Forelimb muscle (tissue), 1 donor: ENCODE measurements around the gene RAPGEF3. TPM values are rescaled to one million over a fixed set of nuclear protein-coding genes. Genes with fewer than 3 reads are reported as not detected.
A peak's percentile ranks its signal among the peaks of the same experiment; 100 is the strongest.

Source experiments
- DNase-seq: peaks from one replicate; pipeline ENCODE4 v3.0.0-alpha.2; 2013; ENCODE audit warnings: low read depth
- polyA plus RNA-seq: library from polyadenylated mRNA; unstranded; fragments of 120-200 nt; gene quantifications from one replicate; pipeline ENCODE4 v1.2.1, GENCODE V29; 2013; ENCODE audit not compliant: insufficient read length

Gene RAPGEF3
- polyA plus RNA-seq, 1 donor: 11.6 TPM

DNA sequence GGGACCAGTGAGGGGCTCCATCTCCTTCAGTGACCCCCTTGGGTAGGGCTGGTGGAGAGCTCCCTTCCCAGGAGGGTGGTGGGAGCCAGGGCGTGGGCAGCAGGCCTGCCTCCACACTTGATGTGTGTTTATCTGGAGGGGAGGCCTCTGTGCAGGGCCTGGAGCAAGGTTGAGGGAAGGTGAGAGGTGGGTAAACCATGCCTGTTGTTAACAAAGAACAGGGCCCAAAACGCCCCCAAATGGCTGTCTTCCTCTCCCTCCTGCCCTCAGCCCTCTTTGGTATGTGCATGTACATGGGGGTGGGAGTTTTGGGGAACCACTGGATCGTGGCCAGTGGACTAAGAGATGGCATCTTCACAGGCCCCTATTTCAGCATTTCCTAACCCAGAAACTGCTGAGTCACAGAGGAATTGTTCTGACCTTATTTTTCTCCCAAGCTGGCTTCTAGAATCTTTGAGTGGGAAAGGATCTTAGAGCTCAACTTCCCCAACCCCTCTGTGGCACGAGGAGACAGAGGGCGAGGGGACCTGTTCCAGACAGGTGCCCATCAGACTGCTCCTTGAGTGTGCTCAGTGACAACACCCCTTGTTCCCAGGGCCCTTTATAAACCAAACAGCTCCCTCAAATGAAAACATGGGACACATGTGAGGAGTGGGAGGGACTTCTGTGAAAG, 17.9 kb upstream of the RAPGEF3 start:
- DNase-seq: no peak

- DNase-seq: no peak
These were observed 16.6 kb upstream of the RAPGEF3 start for GRCh38 chr12:47775100-47775911.

GRCh38 chr12:47774663-47775062, 16.0 kb upstream of the RAPGEF3 start:
- DNase-seq: no peak

DNA sequence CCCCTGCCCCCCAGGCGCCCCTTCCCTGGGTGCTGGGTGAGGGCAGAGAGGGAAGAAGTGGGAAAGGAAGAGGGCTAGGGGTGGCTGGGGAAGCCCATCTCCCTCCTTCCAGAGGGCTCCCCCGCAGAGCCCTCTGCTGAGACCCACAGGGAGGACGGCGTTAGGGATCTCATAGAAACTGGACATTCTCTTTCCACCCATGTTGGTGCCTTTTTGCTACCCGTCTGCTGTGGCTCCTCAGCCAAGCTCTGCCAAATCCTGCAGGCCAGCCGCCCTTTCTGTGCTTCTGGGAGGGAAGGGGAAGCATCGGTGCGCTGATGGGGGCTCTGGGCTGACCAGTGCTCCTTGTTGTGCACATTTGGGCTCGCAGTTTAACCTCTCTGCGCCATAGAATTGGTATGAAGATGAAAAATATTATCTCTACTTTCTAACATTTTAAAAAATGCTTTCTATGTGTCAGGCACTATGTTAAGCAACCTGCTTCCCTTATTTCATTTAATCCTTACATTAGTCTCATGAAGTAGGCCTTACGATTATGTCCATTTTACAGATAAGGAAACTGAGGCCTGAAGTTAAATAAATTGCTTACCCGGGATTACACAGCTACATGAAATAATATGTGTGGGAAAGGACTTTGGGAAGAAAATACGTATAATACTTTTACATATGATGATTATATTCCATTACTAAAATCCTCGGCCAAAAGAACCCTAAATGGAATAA, 15.3 kb upstream of the RAPGEF3 start:
- DNase-seq: no peak

DNA sequence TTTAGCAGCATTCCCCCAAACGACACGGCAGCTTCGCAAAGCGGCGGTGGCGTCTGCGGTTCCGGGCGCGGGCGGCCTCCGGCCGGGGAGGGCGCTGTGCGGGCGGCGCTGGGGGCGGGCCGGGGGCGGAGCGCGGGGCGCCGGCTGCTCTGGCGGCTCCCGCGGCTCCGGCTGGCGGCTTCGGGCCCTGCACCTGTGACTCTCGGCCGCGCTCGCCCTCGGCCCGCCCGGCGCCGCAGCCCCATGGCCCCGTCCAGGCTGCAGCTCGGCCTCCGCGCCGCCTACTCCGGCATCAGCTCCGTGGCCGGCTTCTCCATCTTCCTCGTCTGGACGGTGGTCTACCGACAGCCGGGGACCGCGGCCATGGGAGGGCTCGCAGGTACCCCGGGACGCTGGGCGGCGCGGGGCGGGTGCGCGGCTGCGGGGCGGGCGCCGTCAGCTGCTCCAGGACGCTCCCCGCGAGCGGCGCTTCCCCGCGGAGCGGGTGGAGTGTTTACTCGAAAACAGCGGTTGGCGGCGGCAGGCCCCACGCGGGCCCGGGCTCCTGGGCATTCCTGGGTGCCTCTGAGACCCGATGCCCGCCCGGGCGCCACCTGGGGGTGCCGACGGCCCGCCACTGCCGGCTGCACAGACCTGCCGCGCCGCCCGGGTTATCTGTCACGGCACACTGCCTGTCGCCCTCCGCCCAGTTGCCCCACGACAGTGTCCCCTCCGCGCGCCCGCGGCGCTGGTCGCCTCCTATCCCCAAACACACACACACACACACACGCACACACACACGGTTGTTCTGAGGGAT, 14.6 kb upstream of the RAPGEF3 start, which contains the start of gene SLC48A1:
TSS of gene SLC48A1 (plus strand) at position 177 of the 796 bp plus-strand sequence. CDS start at position 244, 67 bp downstream.
- peak; percentile 28 for DNase-seq

- no peak for DNase-seq
These were observed 14.0 kb upstream of the RAPGEF3 start for GRCh38 chr12:47772738-47773061.

- no peak for DNase-seq
These were observed 13.5 kb upstream of the RAPGEF3 start for GRCh38 chr12:47772094-47772660.

DNA sequence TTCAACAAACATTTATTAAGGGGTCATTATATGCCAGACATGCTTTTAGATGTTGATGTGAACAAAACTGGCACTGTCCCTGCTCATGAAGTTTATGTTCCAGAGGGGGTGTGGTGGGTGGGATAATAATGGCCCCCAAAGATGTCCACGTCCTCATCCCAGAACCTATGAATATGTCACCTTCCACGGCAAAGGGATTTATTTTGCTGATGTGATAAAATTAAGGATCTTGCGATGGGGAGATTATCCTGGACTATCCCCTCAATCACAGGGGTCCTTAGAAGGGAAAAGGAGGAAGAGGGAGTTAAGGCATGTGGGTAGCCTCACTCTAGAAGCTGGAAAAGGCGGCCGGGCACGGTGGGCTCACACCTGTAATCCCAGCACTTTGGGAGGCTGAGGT, 12.6 kb upstream of the RAPGEF3 start:
- no peak for DNase-seq

GRCh38 chr12:47770086-47770726, 11.5 kb upstream of the RAPGEF3 start:
- DNase-seq: no peak

GRCh38 chr12:47769234-47770085, 10.8 kb upstream of the RAPGEF3 start:
- DNase-seq: no peak

- DNase-seq: no peak
These were observed 9.7 kb upstream of the RAPGEF3 start for GRCh38 chr12:47768323-47768811.

DNA sequence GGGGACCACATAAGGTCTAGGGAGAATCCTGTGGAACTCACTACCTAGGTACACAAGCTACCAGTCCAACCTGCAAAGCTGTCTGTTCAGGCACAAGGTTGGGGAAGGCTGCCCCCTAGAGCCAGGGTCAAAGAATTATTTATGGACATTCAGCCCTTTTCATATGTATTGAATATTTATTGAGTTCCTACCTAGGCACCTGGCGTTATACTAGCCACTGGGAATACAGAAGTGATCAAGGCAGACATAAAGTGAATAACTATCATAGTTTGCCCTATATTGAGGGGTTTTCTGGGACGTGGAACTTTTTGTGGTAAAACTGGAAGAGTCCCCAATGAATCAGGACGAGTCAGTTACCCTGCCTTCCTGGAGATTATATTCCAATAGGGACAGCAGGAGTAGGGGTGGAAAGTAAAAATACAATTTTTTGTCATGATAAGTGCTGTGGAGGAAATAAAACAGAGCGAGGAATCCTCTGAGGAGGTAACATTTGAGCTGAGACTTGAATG, 8.6 kb upstream of the RAPGEF3 start:
- DNase-seq: no peak

DNA sequence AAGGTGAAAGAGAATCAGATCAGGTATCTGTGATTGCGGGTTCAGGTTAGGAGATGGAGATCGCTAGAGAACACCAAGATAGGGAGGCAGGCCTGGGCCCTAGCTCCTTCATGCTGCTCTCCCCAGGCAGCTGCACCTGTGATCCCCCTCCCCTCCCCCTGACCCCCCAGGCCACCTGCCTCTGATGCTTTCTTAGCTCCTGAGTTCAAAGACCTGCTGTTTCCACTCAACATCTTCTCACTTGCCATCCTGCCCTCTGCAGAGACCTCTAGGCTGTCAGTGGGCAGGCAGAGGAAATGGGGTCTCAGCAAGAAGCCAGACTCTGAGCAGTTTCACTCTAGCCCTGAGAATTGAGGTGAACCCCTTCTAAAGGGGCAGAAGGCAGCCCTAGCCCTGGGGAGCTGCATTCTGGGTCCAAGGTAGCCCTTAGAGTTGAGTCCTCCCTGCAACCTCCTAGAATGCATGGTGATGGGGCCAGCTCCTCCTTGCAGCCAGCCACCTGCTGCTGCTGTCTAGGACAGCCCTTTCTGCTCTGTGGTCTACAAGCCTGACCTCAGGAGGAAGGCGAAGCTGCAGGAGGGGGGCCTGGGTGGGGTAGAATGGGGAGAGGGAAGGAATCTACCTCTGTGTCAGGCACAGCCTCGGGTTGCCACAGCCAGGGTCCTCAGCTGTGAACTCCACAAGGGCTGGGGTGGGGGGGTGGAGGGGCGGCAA, 8.0 kb upstream of the RAPGEF3 start:
- no peak for DNase-seq

DNA sequence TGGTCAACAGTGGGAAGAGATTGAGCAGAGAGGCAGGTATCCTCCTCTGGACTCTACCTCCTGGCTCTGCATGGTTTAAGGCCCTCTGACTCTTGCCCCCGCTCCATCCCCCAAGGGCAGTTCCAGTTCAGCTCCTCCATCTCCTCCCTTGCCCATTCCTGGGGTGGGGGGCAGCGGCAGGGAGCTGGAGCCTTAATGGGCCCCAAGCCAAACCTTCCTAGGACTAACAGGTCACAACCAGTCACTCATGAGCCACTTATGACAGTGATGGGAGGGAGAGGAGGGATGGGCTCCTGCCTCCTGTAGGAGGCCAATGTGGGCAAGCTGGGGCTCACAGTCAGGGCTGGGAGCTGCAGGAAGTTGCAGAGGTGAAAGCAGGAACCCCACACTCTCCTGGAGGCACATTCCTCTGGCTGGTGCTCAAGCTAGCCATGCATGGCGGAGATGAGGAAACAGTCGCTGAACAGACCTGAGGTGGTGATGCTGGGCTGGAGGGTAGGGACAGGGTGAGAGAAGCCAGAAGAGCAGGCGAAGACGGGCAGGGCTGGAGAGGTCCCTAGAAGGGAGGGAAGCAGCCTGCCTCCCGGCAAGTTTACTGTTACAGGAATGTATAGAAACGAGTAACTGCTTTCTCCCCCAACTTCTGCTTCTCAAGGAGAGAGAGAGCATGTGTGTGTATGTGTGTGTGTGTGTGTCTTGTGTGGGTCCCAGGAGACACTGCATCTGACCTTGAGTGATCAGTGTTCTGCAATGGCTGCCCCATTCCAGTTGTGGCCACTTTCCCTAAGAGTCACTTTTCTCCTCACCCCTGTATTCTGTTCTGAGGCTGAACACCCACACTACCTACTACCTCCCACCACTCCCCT, 5.0 kb upstream of the RAPGEF3 start:
- DNase-seq: no peak

DNA sequence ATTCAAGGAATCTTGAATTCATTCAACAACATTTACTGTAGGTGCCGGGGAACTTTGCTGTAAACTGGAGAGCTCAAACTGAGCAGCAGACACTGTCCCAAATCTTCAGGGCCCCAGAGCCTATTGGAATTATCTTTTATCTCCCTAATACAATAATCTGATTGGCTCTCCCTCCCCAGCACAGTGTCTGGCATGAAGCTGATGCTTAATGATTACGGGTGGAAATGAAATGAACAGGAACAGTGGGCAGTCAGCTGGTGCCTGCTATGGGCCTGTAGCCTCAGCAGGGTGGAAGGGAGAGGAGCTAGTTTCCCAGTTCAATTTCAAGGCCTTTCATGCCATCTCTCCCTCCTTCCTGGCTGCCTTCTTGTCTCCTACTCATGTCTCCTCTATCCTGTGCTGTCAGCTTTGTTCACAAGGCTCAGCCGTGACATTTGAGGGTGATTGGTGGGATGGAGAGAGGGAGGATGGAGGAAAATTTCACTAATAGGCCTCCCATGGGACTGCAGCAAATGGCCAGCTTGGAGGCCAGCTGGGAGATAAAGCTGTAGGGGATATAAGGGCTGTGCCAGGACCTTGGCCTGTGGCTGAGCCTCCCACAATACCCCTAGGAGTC, 4.3 kb upstream of the RAPGEF3 start:
- no peak for DNase-seq

DNA sequence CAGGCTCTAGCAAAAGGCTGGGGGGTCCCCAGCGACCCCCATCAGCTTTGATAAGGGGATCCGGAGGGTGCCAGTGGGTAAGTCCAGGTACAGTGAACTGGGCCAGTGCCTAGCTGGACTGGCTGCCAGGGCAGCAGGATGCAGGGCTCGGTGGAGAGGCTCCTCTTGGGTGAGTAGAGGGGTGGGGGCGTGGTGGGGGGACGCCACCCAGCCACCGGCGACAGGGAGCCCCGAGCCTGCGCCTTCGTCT, 171 bp downstream of the RAPGEF3 start:
- no peak for DNase-seq

GRCh38 chr12:47757840-47758583, 668 bp downstream of the RAPGEF3 start:
- no peak for DNase-seq
